NCI-H774 (cell line): Measurements from ENCODE around the gene FBXO11.

Experiments used
- DNase-seq: peaks from one replicate; lab custom pipeline; 2025; lab: John Stamatoyannopoulos, UW

Gene FBXO11

GRCh38 chr2:47849368-47849767, 56.9 kb downstream of the FBXO11 start:
- DNase-seq = no peak

- no peak for DNase-seq
Measured at GRCh38 chr2:47844162-47844561, 62.1 kb downstream of the FBXO11 start.

- DNase-seq = no peak
Measured at GRCh38 chr2:47843407-47843806, 62.9 kb downstream of the FBXO11 start.

GRCh38 chr2:47842846-47843245, 63.5 kb downstream of the FBXO11 start:
- DNase-seq = no peak

- no peak for DNase-seq
Measured at GRCh38 chr2:47838686-47839085, 67.6 kb downstream of the FBXO11 start.

GRCh38 chr2:47838249-47838648, 68.0 kb downstream of the FBXO11 start:
- no peak for DNase-seq

- no peak for DNase-seq
Measured at GRCh38 chr2:47833516-47833968, 72.8 kb downstream of the FBXO11 start.

- DNase-seq = no peak
Measured at GRCh38 chr2:47822518-47822917, 83.8 kb downstream of the FBXO11 start.

GRCh38 chr2:47819834-47820233, 86.5 kb downstream of the FBXO11 start:
- DNase-seq = no peak

- no peak for DNase-seq
Measured at GRCh38 chr2:47818777-47819176, 87.5 kb downstream of the FBXO11 start.

- DNase-seq = no peak
Measured at GRCh38 chr2:47815764-47816163, 90.5 kb downstream of the FBXO11 start.

GRCh38 chr2:47811668-47812067, 94.6 kb downstream of the FBXO11 start:
- DNase-seq = no peak

- no peak for DNase-seq
Measured at GRCh38 chr2:47810850-47811249, 95.4 kb downstream of the FBXO11 start.

GRCh38 chr2:47809903-47810302, 96.4 kb downstream of the FBXO11 start:
- no peak for DNase-seq

GRCh38 chr2:47808614-47809013, 97.7 kb downstream of the FBXO11 start:
- DNase-seq = no peak

- no peak for DNase-seq
Measured at GRCh38 chr2:47805850-47806249, 100.4 kb downstream of the FBXO11 start.

- DNase-seq = no peak
Measured at GRCh38 chr2:47803770-47804169, 102.5 kb downstream of the FBXO11 start.

- DNase-seq = no peak
Measured at GRCh38 chr2:47803363-47803762, 102.9 kb downstream of the FBXO11 start.

- DNase-seq = no peak
Measured at GRCh38 chr2:47801118-47801517, 105.2 kb downstream of the FBXO11 start.

- DNase-seq = no peak
Measured at GRCh38 chr2:47799031-47799609, 107.2 kb downstream of the FBXO11 start.

GRCh38 chr2:47798631-47799030, 107.7 kb downstream of the FBXO11 start:
- no peak for DNase-seq

- no peak for DNase-seq
Measured at GRCh38 chr2:47796090-47796697, 110.1 kb downstream of the FBXO11 start.

- DNase-seq = no peak
Measured at GRCh38 chr2:47785986-47786385, 120.3 kb downstream of the FBXO11 start.

- no peak for DNase-seq
Measured at GRCh38 chr2:47784352-47784851, 121.9 kb downstream of the FBXO11 start.
